Activated T-helper 1 cell treated with anti-CD3 and anti-CD28 coated beads, Interleukin-2, amount 50 U/mL, for 16 hours (primary cell): ENCODE measurements around the gene DONSON.
A peak's percentile ranks its signal among the peaks of the same experiment; 100 is the strongest.
"Not testable (repeated sequence)": the region's sequence is repeated elsewhere in the genome, so short reads cannot be mapped to it uniquely, and the experiment has no call there.

Experiments used
- DNase-seq, 2 donors: peaks; one replicate each; pipeline ENCODE4 v3.0.0-alpha.2; 2020; ENCODE audit warnings: low read depth in 1 of 2, low spot score in 1 of 2

Gene DONSON, protein sequence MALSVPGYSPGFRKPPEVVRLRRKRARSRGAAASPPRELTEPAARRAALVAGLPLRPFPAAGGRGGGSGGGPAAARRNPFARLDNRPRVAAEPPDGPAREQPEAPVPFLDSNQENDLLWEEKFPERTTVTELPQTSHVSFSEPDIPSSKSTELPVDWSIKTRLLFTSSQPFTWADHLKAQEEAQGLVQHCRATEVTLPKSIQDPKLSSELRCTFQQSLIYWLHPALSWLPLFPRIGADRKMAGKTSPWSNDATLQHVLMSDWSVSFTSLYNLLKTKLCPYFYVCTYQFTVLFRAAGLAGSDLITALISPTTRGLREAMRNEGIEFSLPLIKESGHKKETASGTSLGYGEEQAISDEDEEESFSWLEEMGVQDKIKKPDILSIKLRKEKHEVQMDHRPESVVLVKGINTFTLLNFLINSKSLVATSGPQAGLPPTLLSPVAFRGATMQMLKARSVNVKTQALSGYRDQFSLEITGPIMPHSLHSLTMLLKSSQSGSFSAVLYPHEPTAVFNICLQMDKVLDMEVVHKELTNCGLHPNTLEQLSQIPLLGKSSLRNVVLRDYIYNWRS

DNA sequence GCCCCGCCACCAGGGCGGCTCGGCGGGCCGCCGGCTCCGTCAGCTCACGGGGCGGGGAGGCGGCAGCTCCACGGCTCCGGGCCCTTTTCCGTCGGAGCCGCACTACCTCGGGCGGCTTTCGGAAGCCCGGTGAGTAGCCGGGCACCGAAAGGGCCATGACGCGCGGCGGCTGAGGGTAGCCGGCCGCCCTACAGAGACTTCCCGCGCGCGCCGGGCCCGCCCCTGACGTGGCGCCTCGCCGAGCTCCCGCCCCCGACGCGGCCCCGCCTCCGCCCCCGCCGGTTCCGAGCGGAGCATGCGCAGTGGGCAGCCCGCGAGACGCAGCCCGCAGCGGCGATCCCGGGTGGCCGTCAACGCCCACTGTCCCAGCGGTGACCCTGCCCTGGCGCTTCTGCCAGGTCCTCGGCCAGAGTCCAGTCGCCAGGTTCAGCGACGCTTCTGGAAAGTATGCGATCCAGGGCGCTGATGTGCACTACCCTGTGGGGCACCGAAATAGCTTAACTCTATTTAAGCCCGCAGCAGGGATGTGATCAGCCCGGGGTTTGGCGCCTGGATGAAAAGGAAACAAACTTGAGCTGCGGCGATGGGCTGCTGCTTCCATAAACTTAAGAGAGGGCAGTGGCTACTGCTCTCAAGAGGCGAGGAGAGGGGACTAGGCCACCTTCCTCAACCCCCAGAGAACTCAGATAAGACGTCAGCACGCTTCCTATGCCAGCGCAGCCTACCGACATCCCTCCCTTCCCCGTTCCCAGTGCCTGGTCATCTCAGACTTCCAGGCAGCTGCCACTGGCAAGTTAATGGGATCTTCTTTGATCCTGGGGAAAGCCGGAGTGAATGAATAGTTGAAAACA lies at the start of gene DONSON:
DONSON (minus strand) TSS at position 200 of the 851 bp plus-strand sequence; CDS start at position 157, 43 bp downstream.
- peak; percentile 64 to 84 for DNase-seq

DNA sequence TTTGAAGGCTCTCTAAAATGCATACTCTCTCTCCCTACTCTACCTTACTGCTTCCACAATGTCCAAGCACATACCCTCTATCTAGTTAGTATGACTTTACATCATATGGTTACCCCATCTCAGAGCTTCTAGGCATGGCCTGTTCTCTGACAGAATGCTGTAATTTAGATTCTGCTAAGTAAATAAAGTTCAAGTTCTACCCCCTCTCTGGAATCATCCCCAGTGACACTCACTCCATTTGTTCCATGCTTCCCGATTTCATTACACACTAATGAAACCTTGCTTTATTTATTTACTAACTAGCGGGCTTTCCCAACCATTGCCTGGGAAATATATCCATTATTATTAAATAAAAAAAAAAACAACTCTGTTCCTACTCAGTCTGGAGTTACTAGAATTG lies 45.8 kb upstream of the DONSON start:
- no peak for DNase-seq

DNA sequence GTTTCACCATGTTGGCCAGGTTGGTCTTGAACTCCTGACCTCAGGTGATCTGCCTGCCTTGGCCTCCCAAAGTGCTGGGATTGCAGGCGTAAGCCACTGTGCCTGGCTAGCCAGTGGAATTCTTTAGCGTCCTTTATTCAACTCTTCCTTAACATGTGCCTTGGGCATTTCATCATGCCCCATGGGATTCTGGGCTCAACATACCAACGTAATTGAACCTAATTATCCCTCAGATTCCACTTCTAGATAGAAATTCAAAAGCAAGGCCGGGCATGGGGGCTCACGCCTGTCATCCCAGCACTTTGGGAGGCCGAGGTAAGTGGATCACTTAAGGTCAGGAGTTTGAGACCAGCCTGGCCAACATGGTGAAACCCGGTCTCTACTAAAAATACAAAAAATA lies 37.7 kb upstream of the DONSON start:
- not testable (repeated sequence) for DNase-seq

DNA sequence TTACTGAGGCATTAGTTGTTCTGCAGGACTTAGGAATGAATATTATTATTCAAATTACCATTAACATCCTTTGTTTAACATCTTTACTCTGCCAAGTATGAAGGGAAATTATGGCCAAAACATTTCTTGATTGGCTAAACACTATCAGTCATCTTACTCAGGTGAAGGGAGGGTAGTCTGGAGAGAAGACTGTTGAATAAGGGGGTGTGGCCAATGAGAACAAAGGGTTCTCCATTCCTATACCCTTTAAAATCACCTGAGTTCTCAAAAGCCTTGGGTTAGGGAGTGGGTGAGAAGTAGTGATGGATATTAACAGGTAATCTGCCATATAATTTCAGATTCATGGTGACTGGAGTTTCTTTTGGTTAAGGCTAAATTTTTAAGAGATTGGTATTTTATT lies 33.8 kb upstream of the DONSON start:
- DNase-seq: no peak

DNA sequence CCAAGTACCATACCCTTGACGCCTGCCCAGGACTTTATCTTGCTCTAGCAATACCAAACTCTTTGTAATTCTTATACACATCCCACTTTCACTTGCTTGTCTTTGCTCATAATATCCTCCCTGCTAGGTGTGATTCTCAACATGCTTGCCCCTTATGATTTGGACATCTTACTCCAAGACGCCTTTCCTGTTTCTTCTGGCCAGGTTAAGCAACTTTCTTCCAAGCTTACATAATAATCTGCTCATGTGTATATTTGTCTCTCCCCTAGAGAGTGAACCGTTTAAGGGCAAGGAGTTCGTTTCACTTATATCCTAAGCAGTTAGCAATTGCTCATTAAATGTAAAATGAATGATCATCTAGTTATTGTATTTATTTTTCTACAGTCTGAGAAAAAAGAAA lies 31.2 kb upstream of the DONSON start:
- DNase-seq: no peak

DNA sequence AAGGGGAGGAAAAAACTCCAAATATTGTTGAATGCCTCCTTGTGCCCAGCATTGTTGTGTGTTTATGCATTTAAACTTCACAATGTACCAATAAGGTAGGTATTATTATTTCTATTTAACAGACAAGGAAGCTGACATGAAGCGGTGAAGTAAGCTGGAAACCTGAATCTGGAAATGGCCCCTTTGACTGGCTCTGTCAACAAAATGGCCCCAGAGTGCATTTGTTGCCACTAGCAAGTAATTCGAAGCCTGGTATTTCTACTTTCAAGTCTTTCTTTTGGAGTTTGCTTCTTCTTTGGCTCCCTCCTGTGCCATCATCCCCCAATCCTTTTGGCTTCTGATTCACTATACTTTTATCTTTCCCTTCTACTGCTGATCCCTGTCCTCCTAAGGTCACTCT lies 29.9 kb upstream of the DONSON start:
- no peak for DNase-seq

DNA sequence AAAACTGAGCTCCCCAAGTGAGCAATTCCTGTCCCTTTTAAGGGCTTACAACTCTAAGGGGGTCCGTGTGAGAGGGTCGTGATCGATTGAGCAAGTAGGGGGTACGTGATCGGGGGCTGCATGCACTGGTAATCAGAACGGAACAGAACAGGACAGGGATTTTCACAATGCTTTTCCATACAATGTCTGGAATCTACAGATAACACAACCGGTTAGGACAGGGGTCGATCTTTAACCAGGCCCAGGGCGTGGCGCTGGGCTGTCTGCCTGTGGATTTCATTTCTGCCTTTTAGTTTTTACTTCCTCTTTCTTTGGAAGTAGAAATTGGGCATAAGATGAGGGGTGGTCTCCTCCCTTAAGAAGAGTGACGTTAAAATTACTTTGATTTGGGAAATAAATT lies 29.1 kb upstream of the DONSON start:
- DNase-seq: not testable (repeated sequence)

DNA sequence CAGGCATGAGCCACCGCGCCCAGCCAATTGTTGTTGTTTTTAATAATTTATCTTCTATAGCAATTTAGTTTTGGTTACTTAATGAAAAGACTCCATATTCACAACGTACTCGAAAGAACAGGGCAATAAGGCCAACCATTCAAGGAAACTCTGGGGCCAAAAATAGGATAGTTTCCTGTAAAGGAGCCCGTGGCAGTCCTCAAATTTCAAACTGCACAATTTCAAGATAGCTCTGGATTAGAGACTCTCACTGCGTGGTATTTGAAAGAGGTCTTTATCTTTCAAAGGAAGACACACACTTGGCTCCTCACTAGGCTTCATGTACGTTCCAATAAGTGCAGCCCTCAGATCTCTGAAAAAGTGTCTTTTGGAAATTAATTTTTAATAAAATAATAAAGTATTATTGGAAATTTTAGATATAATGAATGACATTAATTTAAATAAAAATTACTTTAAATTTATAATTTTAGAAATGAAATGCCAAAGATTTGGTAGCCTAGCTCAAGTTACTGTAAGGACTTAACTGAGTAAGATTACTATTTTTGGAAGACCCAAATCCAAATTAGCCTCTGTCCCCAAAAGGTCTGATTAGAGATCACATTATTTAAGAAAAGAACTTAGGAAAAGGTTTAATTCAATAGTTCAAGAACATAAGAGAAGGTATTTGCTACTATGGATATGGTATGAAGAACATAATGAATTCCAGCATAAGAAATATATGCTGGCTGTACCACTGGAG lies 22.7 kb upstream of the DONSON start:
- no peak for DNase-seq

DNA sequence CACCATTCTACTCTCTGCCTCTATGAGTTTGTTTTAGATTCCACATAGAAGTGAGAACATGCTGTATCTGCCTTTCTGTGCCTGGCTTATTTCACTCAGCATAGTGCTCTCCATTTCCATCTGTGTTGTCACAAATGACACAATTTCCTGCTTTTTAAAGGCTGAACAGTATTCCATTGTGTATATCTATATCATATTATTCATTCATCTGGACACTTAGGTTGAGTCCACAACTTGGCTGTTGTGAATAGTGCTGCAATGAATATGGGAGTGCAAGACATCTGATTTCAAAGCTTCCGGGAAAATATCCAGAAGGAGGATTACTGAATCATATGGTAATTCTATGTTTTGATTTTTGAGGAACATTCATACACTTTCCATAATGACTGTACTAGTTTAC lies 20.1 kb upstream of the DONSON start:
- DNase-seq: no peak

DNA sequence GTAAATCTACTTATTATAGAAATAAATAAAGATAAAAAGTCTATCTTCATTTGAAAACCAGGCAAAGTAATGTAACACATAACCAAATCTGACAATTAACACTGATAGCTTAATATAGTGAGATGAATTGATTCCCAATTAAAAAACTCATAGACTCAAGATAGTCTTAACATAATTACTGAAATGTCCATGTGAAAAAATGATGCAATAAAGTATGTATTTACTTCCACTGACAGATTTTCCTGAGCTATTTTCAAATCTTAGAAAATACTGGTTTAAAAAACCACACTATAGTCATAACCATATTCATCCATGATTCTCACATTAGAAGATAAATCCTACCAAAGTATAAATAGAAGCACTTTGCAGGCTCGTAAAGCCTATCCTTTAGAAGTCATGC lies 9.6 kb upstream of the DONSON start:
- DNase-seq: no peak

DNA sequence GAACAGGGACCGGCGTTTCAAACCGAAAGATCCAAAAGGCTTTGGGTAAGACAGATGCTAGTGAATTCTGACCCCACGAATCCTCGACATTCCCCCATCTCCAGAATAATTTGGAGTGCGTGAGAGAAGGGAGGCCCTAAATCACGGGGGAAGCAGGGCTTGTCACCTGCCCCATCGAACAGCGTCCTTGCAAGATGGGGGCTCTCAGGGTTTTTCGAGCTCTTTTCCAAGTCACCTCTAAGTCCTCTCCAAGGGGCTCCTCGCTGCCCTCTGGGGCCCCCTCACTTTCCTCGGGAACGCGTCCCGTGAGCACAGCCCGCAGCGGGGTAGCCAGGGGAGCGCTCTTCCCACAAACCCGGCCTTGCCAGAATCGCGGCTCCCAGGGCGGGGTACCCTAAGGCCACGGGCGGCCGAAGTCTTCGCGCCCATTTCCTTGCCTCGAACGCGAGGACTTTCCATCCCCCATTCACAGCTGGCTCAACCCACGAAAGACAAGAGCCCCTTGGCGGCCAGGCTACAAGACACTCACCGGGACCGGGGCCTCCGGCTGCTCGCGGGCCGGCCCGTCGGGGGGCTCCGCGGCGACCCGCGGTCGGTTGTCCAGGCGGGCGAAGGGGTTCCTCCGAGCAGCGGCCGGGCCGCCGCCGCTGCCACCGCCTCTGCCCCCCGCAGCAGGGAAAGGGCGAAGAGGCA lies 546 bp downstream of the DONSON start:
- peak in 1 of 2 donors; percentile 2 for DNase-seq

DNA sequence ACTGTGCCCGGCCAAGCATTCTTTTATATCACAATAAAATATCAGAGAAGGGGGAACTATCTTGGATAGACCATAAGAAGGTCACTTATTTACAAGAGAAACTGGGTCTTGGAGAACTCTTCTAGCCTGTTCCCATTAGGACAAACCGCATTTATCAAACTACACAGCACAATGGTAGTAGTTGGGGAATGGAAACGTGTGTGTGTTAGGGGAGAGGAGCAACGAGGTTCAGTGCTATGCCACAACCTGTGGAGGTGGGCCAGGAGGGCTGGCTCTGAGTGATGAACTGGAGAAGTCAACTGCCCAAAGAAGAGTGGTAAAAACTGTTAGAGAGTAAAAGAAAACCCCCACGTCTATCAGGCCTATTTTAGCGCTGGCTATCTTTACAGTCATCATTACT lies 1.6 kb downstream of the DONSON start:
- no peak for DNase-seq

DNA sequence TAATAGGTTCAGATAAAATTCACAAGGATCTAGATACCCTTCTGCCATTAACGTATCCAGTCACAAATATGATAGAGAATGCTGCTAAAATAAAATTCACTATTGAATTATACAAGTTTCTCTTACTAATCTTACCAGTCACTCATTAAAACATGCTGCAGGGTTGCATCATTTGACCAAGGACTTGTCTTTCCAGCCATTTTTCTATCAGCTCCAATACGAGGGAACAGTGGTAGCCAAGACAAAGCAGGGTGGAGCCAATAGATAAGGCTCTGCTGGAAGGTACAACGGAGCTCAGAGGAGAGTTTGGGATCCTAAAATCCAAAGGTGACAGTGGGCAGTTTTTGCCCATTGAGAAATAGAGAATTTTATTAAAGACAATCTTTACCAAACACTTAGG lies 4.0 kb downstream of the DONSON start:
- no peak for DNase-seq

DNA sequence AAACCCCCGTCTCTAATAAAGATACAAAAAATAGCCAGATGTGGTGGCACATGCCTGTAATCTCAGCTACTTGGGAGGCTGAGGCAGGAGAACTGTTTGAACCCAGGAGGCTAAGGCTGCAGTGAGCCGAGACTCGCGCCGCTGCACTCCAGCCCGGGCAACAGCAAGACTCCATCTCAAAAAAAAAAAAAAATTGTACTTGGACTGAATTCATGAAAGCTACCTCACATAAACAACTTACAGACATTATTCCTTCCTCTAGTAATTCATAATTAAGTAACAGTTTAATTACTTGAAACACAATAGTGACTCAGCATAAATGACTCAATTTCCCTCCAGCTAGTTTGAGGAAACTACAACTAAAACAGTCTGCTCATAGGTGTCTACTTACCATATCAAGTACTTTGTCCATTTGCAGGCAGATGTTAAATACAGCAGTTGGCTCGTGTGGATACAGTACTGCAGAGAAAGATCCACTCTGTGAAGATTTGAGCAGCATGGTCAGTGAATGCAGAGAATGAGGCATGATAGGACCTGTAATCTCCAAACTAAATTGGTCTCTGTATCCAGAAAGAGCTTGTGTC lies 9.4 kb downstream of the DONSON start:
- no peak for DNase-seq

DNA sequence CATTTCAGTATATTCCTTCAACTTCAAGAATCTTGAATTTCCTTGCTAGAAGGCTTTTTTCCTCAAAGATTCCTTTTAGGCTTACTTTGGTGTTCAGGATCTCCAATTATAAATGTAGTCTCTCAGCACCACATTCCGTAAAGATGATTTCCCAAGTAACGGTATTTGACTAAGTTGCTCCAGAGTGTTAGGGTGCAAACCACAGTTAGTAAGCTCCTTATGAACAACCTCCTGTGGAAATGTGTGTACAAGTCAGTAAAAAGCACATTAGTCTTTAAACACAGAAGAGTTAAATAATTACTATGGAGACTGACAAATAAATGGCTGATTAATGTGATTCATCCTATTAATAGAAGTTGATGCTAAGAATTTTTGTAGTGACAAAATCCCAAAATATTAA lies 10.3 kb downstream of the DONSON start:
- DNase-seq: no peak

DNA sequence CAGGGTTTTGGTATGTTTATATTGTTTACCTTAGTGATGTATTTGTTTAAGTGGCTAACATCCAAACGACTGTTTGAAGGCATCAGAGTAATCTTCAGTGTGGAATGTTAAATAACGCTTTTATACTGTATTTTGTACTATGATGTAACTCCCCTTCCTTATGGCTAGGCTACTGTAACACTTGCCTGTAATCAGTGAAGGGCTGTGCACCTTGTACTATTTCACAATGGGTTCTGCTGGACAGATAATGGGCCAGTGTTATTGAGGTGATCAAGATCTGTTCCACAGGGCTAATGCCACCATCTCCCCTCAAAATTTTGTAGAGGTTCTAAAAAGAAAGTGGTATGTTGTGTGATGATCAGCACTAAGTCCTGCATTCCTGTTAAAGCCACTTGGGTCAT lies 11.7 kb downstream of the DONSON start:
- not testable (repeated sequence) for DNase-seq

DNA sequence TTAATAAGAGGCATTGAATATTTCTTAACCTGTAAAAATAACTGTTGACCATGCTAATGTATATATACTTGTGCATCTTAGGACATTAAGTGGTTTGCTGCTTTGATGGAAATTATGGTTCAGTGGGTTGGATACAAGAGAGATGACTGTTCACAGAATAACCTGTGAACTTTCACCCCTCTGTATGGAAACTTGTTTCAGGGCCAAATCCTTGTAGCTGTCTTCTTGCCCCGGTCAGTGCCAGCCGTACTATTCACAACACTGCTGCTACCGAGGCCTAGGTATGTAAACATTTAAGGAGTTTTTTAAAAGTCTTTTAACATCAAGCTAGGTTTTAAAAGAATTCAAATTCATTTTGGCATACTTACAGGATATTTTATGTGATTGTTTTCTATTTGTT lies 16.1 kb downstream of the DONSON start:
- DNase-seq: no peak

DNA sequence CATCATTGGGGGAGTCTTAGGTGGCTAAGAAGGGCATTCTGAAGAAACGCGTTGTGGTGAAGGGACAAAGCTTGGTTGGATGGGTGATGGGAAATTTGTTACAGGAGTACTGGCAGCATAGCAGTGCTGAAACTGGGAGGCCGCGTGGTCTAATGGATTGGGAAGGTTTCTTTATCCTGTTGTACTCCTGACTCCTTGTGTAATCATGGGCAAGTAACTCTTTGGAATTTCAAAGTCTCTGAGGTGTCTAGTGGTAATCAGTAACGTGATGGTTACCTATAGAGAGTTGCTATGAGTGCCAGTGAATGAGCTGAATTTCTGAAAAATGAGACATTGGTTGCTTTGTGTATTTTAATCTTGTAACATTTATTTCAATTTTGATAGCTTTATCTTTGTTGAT lies 18.5 kb downstream of the DONSON start:
- DNase-seq: no peak

DNA sequence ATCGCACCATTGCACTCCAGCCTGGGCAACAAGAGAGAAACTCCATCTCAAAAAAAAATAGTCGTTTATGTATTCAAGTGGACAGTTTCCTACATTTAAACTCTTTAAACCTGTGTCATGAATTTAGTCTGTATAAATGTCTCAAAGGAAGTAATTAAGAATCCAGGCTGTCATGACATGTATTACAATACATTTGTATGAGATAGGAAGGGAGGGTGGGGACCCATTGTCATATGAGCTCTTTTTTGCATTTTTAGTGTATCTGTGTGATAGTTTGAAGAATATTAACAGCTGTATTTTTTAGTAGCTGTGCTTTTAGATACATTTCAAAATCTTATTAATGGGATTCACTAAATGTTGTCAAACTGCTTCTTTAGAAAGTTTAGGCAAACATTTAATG lies 20.0 kb downstream of the DONSON start:
- no peak for DNase-seq

DNA sequence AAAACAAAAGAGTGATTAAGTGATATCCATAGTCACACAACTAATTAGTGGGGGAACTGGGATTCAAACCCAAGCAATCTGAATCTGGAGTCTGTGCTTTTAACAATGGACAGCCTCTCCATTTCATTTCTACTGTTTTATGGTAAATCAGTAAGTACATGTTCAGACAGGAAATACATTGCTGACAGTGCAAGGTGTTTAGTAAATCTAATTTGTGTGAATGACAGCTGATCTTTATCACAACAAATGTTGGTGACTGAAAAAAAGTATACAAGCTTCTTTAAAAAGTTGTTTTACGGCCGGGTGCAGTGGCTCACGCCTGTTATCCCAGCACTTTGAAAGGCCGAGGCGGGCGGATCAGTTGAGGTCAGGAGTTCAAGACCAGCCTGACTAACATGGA lies 20.6 kb downstream of the DONSON start:
- DNase-seq: no peak
